H1 (cell line): ENCODE data around the gene RAP1A. TPM values are rescaled to one million over a fixed set of nuclear protein-coding genes. Genes with fewer than 3 reads are reported as not detected.

Experiments
- CTCF ChIA-PET: fragments of 300-600 bp; sonication (Branson Sonifier 250); formaldehyde crosslinking; loops from one replicate; lab custom pipeline; 2021; ENCODE audit not compliant: partially characterized antibody; lab: Charles Lee
- POLR2A ChIA-PET: fragments of 300-600 bp; sonication (Branson Sonifier 250); formaldehyde crosslinking; loops from one replicate; lab custom pipeline; 2021; ENCODE audit warnings: inconsistent platforms; ENCODE audit not compliant: partially characterized antibody; lab: Charles Lee
- DNase-seq, 2 experiments: peaks; one replicate each; pipeline versions ENCODE4 v3.0.0 to v3.0.0-alpha.2; 2010 to 2022; ENCODE audit warnings: low spot score in 2 of 2, low read depth in 1 of 2, mixed read lengths in 1 of 2
- FAIRE-seq: peaks from 2 replicates; lab custom pipeline; 2011; peaks lifted over from hg19 to GRCh38; lab: Jason Lieb, UNC
- H2AFZ ChIP-seq: 2 replicates; pipeline ENCODE4 v1.8.1; 2012; ENCODE audit warnings: low read length, inconsistent platforms
- H2AK5ac ChIP-seq: 2 replicates; pipeline ENCODE4 v1.6.1; 2013; ENCODE audit warnings: low read depth, low read length
- H2BK120ac ChIP-seq: replicated peaks from 2 replicates; pipeline ENCODE3; 2013; ENCODE audit warnings: low read depth, low read length, inconsistent platforms
- H2BK12ac ChIP-seq: 2 replicates; pipeline ENCODE4 v1.6.1; 2013; ENCODE audit warnings: low read depth, low read length
- H2BK15ac ChIP-seq: 2 replicates; pipeline ENCODE4 v1.6.1; 2013; ENCODE audit warnings: low read length
- H2BK20ac ChIP-seq: 2 replicates; pipeline ENCODE4 v1.6.1; 2013; ENCODE audit warnings: low read length
- H2BK5ac ChIP-seq: 2 replicates; pipeline ENCODE4 v1.6.1; 2013; ENCODE audit warnings: low read depth, low read length
- H3K14ac ChIP-seq: 2 replicates; pipeline ENCODE4 v1.6.1; 2013; ENCODE audit warnings: inconsistent platforms; ENCODE audit not compliant: insufficient read length
- H3K18ac ChIP-seq: 2 replicates; pipeline ENCODE4 v1.6.1; 2013; ENCODE audit warnings: low read length; ENCODE audit errors: extremely low read depth
- H3K23ac ChIP-seq: 2 replicates; pipeline ENCODE4 v1.6.1; 2013; ENCODE audit warnings: inconsistent platforms; ENCODE audit not compliant: insufficient read length
- H3K23me2 ChIP-seq: 2 replicates; pipeline ENCODE4 v1.6.1; 2013; ENCODE audit warnings: low read depth, low read length
- H3K27ac ChIP-seq: 2 replicates; pipeline ENCODE4 v1.6.1; 2011; ENCODE audit warnings: low read depth, low read length, inconsistent platforms
- H3K27me3 ChIP-seq, 4 experiments: replicated peaks in 1 of 4; 1 replicate in 1 of 4; 2 replicates in 3 of 4; pipeline versions ENCODE4 v1.6.1 to v1.8.1; 2011 to 2013; ENCODE audit warnings: low read length in 3 of 4, mild to moderate bottlenecking in 3 of 4, inconsistent platforms in 2 of 4, mixed read lengths in 2 of 4, moderate library complexity in 1 of 4; ENCODE audit not compliant: control insufficient read depth in 3 of 4, insufficient read depth in 3 of 4; ENCODE audit errors: extremely low read depth in 1 of 4
- H3K36me3 ChIP-seq, 4 experiments: 2 replicates each; pipeline versions ENCODE4 v1.6.1 to v1.8.1; 2011 to 2013; ENCODE audit warnings: mild to moderate bottlenecking in 4 of 4, low read length in 3 of 4, moderate library complexity in 2 of 4, control low read depth in 1 of 4, inconsistent platforms in 1 of 4; ENCODE audit not compliant: insufficient read depth in 4 of 4, control insufficient read depth in 2 of 4
- H3K4ac ChIP-seq: replicated peaks from 2 replicates; pipeline ENCODE3; 2013; ENCODE audit warnings: low read length, low read depth, mixed read lengths, inconsistent platforms; ENCODE audit not compliant: insufficient read length
- H3K4me1 ChIP-seq, 4 experiments: replicated peaks in 1 of 4; 1 replicate in 1 of 4; 2 replicates in 3 of 4; pipeline versions ENCODE4 v1.6.1 to v1.8.1; 2011 to 2013; ENCODE audit warnings: low read length in 3 of 4, inconsistent platforms in 2 of 4, mixed read lengths in 1 of 4; ENCODE audit not compliant: insufficient read depth in 4 of 4, control insufficient read depth in 3 of 4
- H3K4me2 ChIP-seq, 2 experiments: 2 replicates each; pipeline versions ENCODE4 v1.6.1 to v1.8.1; 2011 to 2013; ENCODE audit warnings: low read depth in 2 of 2, low read length in 2 of 2, control low read depth in 1 of 2, inconsistent platforms in 1 of 2, mild to moderate bottlenecking in 1 of 2; ENCODE audit not compliant: insufficient read depth in 1 of 2
- H3K4me3 ChIP-seq, 4 experiments: fragments of 200-600, 300-600 bp in 1 of 4; sonication (generic), shearing (Covaris generic), sonication (Bioruptor Twin) in 1 of 4; 2 replicates each; pipeline versions ENCODE4 v1.5.1 to v1.8.1; 2011 to 2016; ENCODE audit warnings: low read length in 4 of 4, low read depth in 3 of 4, control low read depth in 2 of 4, inconsistent platforms in 2 of 4, mild to moderate bottlenecking in 2 of 4, mixed read lengths in 1 of 4, moderate library complexity in 1 of 4; ENCODE audit not compliant: insufficient read depth in 2 of 4; ENCODE audit errors: extremely low read depth in 1 of 4
- H3K56ac ChIP-seq: replicated peaks from 2 replicates; pipeline ENCODE3; 2013; ENCODE audit warnings: low read depth, mild to moderate bottlenecking, mixed read lengths, low read length, inconsistent platforms; ENCODE audit not compliant: insufficient read length
- H3K79me1 ChIP-seq: 2 replicates; pipeline ENCODE4 v1.6.1; 2013; ENCODE audit warnings: low read depth, low read length, control low read depth
- H3K79me2 ChIP-seq, 2 experiments: 2 replicates each; pipeline versions ENCODE4 v1.6.1 to v1.8.1; 2012 to 2013; ENCODE audit warnings: low read length in 2 of 2, mild to moderate bottlenecking in 2 of 2, inconsistent platforms in 1 of 2; ENCODE audit not compliant: insufficient read depth in 2 of 2, control insufficient read depth in 1 of 2
- H3K9ac ChIP-seq, 4 experiments: replicated peaks in 1 of 4; 1 replicate in 1 of 4; 2 replicates in 3 of 4; pipeline versions ENCODE4 v1.6.1 to v1.8.1; 2011 to 2013; ENCODE audit warnings: low read depth in 3 of 4, low read length in 3 of 4, control low read depth in 2 of 4, mild to moderate bottlenecking in 2 of 4, moderate library complexity in 2 of 4, inconsistent platforms in 1 of 4; ENCODE audit errors: extremely low read depth in 1 of 4
- H3K9me3 ChIP-seq, 2 experiments: 2 replicates each; pipeline versions ENCODE4 v1.6.1 to v1.8.1; 2012 to 2013; ENCODE audit warnings: mild to moderate bottlenecking in 2 of 2, moderate library complexity in 2 of 2, control low read depth in 1 of 2, inconsistent platforms in 1 of 2, low read depth in 1 of 2, low read length in 1 of 2, mixed read lengths in 1 of 2; ENCODE audit not compliant: insufficient read depth in 2 of 2
- H4K20me1 ChIP-seq, 2 experiments: replicated peaks in 1 of 2; 2 replicates each; pipeline versions ENCODE3 to v1.8.1; 2011 to 2013; ENCODE audit warnings: inconsistent platforms in 2 of 2, low read length in 2 of 2, mild to moderate bottlenecking in 1 of 2; ENCODE audit not compliant: insufficient read depth in 2 of 2, control insufficient read depth in 1 of 2
- H4K5ac ChIP-seq: 2 replicates; pipeline ENCODE4 v1.6.1; 2013; ENCODE audit warnings: low read length, low read depth, mixed read lengths, inconsistent platforms; ENCODE audit not compliant: insufficient read length
- H4K8ac ChIP-seq: 2 replicates; pipeline ENCODE4 v1.8.0; 2013; ENCODE audit warnings: mild to moderate bottlenecking, moderate library complexity, low read length, inconsistent platforms; ENCODE audit not compliant: insufficient read depth; ENCODE audit errors: extremely low read depth
- H4K91ac ChIP-seq: replicated peaks from 2 replicates; pipeline ENCODE3; 2013; ENCODE audit warnings: low read length, mixed read lengths, inconsistent platforms; ENCODE audit not compliant: insufficient read length
- ATF3 ChIP-seq: IDR thresholded peaks from 2 replicates; pipeline ENCODE4 v1.6.1; 2011; ENCODE audit warnings: low read depth, mild to moderate bottlenecking, low read length; ENCODE audit not compliant: insufficient read depth
- KDM4A ChIP-seq: IDR thresholded peaks from one replicate; pipeline ENCODE4 v1.7.1; 2012; ENCODE audit warnings: low read depth, mild to moderate bottlenecking, moderate library complexity, low read length, inconsistent platforms; ENCODE audit not compliant: severe bottlenecking
- WGBS, 2 experiments: shearing (Covaris generic) in 1 of 2; methylation state at CpG; one replicate each; pipeline versions ENCODE4 v1.1.6 to v1.1.7; 2013 to 2015; ENCODE audit warnings: low lambda C conversion rate in 2 of 2, mixed read lengths in 2 of 2, inconsistent platforms in 1 of 2, low coverage in 1 of 2, missing lambda C conversion rate in 1 of 2; ENCODE audit not compliant: insufficient replicate concordance in 2 of 2, insufficient coverage in 1 of 2, insufficient read length in 1 of 2; ENCODE audit errors: extremely low coverage in 1 of 2, missing lambda C conversion rate in 1 of 2; 5-methylcytosine and 5-hydroxymethylcytosine counted together
- polyA plus RNA-seq, 7 experiments: library from polyadenylated mRNA; depleted of rRNA in 3 of 7; stranded (reverse) in 5 of 7; unstranded in 2 of 7; fragments of >200 nt in 5 of 7; fragments of 200-250 nt in 2 of 7; gene quantifications; 1 replicate in 5 of 7; 2 replicates in 1 of 7; 4 replicates in 1 of 7; pipeline versions ENCODE4 v1.2.1 to v1.2.3, GENCODE V29; 2011 to 2013; ENCODE audit warnings: missing spikeins in 2 of 7, mixed read lengths in 2 of 7
- total RNA-seq: library from RNA; stranded (reverse); fragmentation: NEBNext Ultra II Directional; extraction: Animal tissue kit (Norgen Biotek cat#: 25700); gene quantifications from 2 replicates; pipeline ENCODE4 v1.2.1, GENCODE V29; 2021

The RAP1A gene
- total and polyA plus RNA-seq, 2 of the 8 experiments (the other 6 are each of a cell fraction or from before 2014, with no cell fraction given), result 10.9 to 35.8 TPM

- Histone ChIP-seq H3K4ac (peak overlapping the region; percentile 27), H3K9ac (peak overlapping the region in 1 of 4 experiments; percentile 44; a peak in 1 of 7 replicates), H4K5ac (peak overlapping the region; percentile 73), H3K79me2 (peaks cover 0 to 37% of the 10 kb centered on the region in 2 experiments; a peak in 3 of 4 replicates), H2BK20ac (no peak overlapping the region), H4K91ac (peak overlapping the region; percentile 75), H3K79me1 (no peaks in the 10 kb centered on the region; the same call in 1 of the 2 replicates), H3K4me3 (peak overlapping the region; percentile 40 to 97 (median 44); a peak in 6 of 8 replicates), H2AK5ac (no peak overlapping the region), H4K20me1 (no peaks in the 10 kb centered on the region), H2BK12ac (peak overlapping the region; percentile 60; the same call in 1 of the 2 replicates), H2BK5ac (peak overlapping the region; percentile 75; the same call in 1 of the 2 replicates), H3K4me1 (peaks cover 0 to 5% (median 2%) of the 10 kb centered on the region in 4 experiments; a peak in 4 of 7 replicates), H2AFZ (peak overlapping the region; percentile 96), H4K8ac (no peak overlapping the region), H3K14ac (no peak overlapping the region), H3K9me3 (no peaks in the 10 kb centered on the region), H2BK15ac (peak overlapping the region; percentile 92; the same call in 1 of the 2 replicates), H3K27me3 (no peaks in the 10 kb centered on the region), H3K4me2 (peak overlapping the region; percentile 67 to 71), H3K56ac (no peak overlapping the region), H3K36me3 (no peaks in the 10 kb centered on the region), H2BK120ac (peak overlapping the region; percentile 56), H3K27ac (no peak overlapping the region), H3K23ac (no peak overlapping the region), H3K18ac (peak overlapping the region; percentile 88; the same call in 1 of the 2 replicates), H3K23me2 (peaks cover 7% of the 10 kb centered on the region)
- ChIA-PET CTCF (interaction anchor here (0.6 to 4.3 kb wide), 4 partner anchors 8 to 128 kb away, joined by 3 to 17 read pairs (median 3); no protein-coding TSS in a partner anchor), POLR2A (interaction anchor here (0.7 to 1.5 kb wide), 4 partner anchors 9 to 137 kb away, joined by 3 to 4 read pairs (median 4); no protein-coding TSS in a partner anchor)
- WGBS, 2 experiments, result 57% methylated on average over 19 of the region's 19 CpGs; no CpG with 5 or more reads in 1 of the 2 experiments
- no peak for DNase-seq
- FAIRE-seq, result no peak
- TF ChIP-seq ATF3 (no peak), KDM4A (peak; percentile 4)
These were observed 491 bp upstream of the RAP1A start for GRCh38 chr1:111618961-111619634.
